ENCODE measurements around the gene CDK11B.
"Not testable (repeated sequence)": the region's sequence is repeated elsewhere in the genome, so short reads cannot be mapped to it uniquely, and the experiment has no call there.

The CDK11B gene

GRCh38 chr1:1647567-1648241 lies 11.1 kb downstream of the CDK11B start:
- not testable (repeated sequence) for DNase-seq

- not testable (repeated sequence) for DNase-seq
Observed at GRCh38 chr1:1646326-1646725, 12.5 kb downstream of the CDK11B start.

GRCh38 chr1:1640711-1641461 lies 17.9 kb downstream of the CDK11B start:
- not testable (repeated sequence) for DNase-seq

- not testable (repeated sequence) for DNase-seq
Observed at GRCh38 chr1:1640081-1640480, 18.7 kb downstream of the CDK11B start.

- DNase-seq, result not testable (repeated sequence)
Observed at GRCh38 chr1:1639368-1639767, 19.4 kb downstream of the CDK11B start.

GRCh38 chr1:1638528-1638927 lies 20.3 kb downstream of the CDK11B start:
- DNase-seq, result not testable (repeated sequence)

GRCh38 chr1:1637479-1637875 lies 21.3 kb downstream of the CDK11B start:
- DNase-seq, result not testable (repeated sequence)

- not testable (repeated sequence) for DNase-seq
Observed at GRCh38 chr1:1636621-1637478, 22.0 kb downstream of the CDK11B start.

GRCh38 chr1:1634613-1635012 lies 24.2 kb downstream of the CDK11B start:
- not testable (repeated sequence) for DNase-seq

GRCh38 chr1:1633409-1633808 lies 25.4 kb downstream of the CDK11B start:
- DNase-seq, result not testable (repeated sequence)

- peak; percentile 16 for DNase-seq
Observed at GRCh38 chr1:1631782-1632420, 26.9 kb downstream of the CDK11B start, which contains the start of gene MMP23B. TSS of gene MMP23B (plus strand) at chr1:1632173. CDS start at chr1:1632219, 46 bp downstream.

GRCh38 chr1:1630965-1631781 lies 27.6 kb downstream of the CDK11B start:
- DNase-seq, result peak; percentile 37

GRCh38 chr1:1630191-1630964 lies 28.4 kb downstream of the CDK11B start:
- DNase-seq, result peak; percentile 89

GRCh38 chr1:1629430-1630190 lies 29.2 kb downstream of the CDK11B start:
- DNase-seq, result no peak

- DNase-seq, result peak; percentile 17
Observed at GRCh38 chr1:1628754-1629429, 29.9 kb downstream of the CDK11B start.

GRCh38 chr1:1627829-1628753 lies 30.7 kb downstream of the CDK11B start:
- peak; percentile 11 for DNase-seq

- DNase-seq, result no peak
Observed at GRCh38 chr1:1627261-1627828, 31.5 kb downstream of the CDK11B start.
